ENCODE data around the gene RSPH6A.
"Not testable (repeated sequence)": the region's sequence is repeated elsewhere in the genome, so short reads cannot be mapped to it uniquely, and the experiment has no call there.

RSPH6A gene

DNA sequence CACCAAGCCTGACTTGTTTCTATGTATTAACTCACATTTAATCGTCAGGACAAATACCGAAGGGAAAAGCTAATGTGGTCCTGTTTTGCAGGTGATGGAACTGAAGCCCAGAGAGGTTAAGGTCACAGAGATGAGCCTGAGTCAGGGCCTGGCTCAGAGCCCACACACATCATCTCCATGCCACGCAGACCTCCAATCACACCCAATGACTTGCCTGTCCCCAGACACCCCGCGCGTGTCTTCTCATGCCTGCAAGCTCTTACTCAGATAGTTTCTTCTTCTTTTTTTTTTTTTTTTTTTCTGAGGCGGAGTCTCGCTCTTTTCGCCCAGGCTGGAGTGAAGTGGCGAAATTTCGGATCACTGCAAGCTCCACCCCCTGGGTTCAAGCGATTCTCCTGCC, 62.5 kb downstream of the RSPH6A start:
- Histone ChIP-seq H3K36me3 (ENCODE audit: control insufficient read depth in 2 of 2, insufficient read depth in 2 of 2, low read length in 2 of 2) (no peaks in the 10 kb centered on the region), H3K9ac (ENCODE audit: low read depth in 1 of 2, low read length in 2 of 2) (no peak overlapping the region), H3K27me3 (ENCODE audit: control insufficient read depth in 2 of 2, insufficient read depth in 2 of 2, low read length in 2 of 2) (no peaks in the 10 kb centered on the region), H3K27ac (ENCODE audit: low read depth in 2 of 2, low read length in 2 of 2) (no peak overlapping the region), H3K4me3 (ENCODE audit: low read length in 2 of 2) (no peak overlapping the region), H3K9me3 (ENCODE audit: control insufficient read depth in 2 of 2, low read length in 2 of 2) (no peaks in the 10 kb centered on the region), H3K4me1 (ENCODE audit: control insufficient read depth in 2 of 2, insufficient read depth in 2 of 2, low read length in 2 of 2) (no peaks in the 10 kb centered on the region)

DNA sequence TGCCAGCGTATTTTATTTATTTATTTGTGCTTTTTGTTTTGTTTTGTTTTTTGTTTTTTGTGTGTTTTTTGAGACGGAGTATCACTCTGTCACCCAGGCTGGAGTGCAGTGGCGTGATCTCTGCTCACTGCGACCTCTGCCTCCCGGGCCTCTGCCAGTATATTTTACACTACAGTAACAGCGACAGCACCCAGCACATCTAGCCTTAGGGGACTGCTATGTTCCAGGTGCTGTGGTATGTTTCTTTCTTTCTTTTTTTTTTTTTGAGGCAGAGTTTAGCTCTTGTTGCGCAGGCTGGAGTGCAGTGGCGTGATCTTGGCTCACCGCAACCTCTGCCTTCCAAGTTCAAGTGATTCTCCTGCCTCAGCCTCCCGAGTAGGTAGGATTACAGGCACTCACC, 63.6 kb downstream of the RSPH6A start:
- not testable (repeated sequence) for H3K9me3 ChIP-seq (ENCODE audit: control insufficient read depth in 2 of 2, low read length in 2 of 2); H3K27ac ChIP-seq (ENCODE audit: low read depth in 2 of 2, low read length in 2 of 2); H3K27me3 ChIP-seq (ENCODE audit: control insufficient read depth in 2 of 2, insufficient read depth in 2 of 2, low read length in 2 of 2); H3K4me3 ChIP-seq (ENCODE audit: low read length in 2 of 2); H3K9ac ChIP-seq (ENCODE audit: low read depth in 1 of 2, low read length in 2 of 2); H3K36me3 ChIP-seq (ENCODE audit: control insufficient read depth in 2 of 2, insufficient read depth in 2 of 2, low read length in 2 of 2); H3K4me1 ChIP-seq (ENCODE audit: control insufficient read depth in 2 of 2, insufficient read depth in 2 of 2, low read length in 2 of 2)

- H3K9me3 ChIP-seq (ENCODE audit: control insufficient read depth in 2 of 2, low read length in 2 of 2), result no peaks in the 10 kb centered on the region
- no peak overlapping the region for H3K4me3 ChIP-seq (ENCODE audit: low read length in 2 of 2)
- no peak overlapping the region for H3K9ac ChIP-seq (ENCODE audit: low read depth in 1 of 2, low read length in 2 of 2)
- peaks cover 0 to 4% of the 10 kb centered on the region in 2 donors for H3K27me3 ChIP-seq (ENCODE audit: control insufficient read depth in 2 of 2, insufficient read depth in 2 of 2, low read length in 2 of 2)
- H3K27ac ChIP-seq (ENCODE audit: low read depth in 2 of 2, low read length in 2 of 2), result no peak overlapping the region
- H3K4me1 ChIP-seq (ENCODE audit: control insufficient read depth in 2 of 2, insufficient read depth in 2 of 2, low read length in 2 of 2), result no peaks in the 10 kb centered on the region
- no peaks in the 10 kb centered on the region for H3K36me3 ChIP-seq (ENCODE audit: control insufficient read depth in 2 of 2, insufficient read depth in 2 of 2, low read length in 2 of 2)
Measured at GRCh38 chr19:45747513-45747912, 67.6 kb downstream of the RSPH6A start.

DNA sequence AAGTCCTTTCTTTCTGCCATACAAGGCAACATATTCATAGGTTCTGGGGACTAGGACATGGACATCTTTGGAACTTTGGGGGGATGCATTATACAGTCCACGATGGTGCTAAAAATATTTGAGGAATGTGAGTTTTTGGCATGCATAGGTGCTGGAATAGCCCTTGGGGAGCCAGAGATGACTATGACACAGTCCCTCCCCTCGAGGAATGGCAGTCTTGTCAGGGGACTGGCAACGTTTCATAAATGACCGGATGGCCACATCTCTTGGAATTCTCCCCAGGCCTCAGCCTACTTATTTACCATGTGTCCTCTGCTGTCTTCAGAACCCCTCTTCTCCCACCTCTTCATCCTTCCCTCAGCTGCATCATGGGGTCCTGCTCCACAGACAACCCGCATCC, 68.2 kb downstream of the RSPH6A start:
- no peaks in the 10 kb centered on the region for H3K36me3 ChIP-seq (ENCODE audit: control insufficient read depth in 2 of 2, insufficient read depth in 2 of 2, low read length in 2 of 2)
- no peaks in the 10 kb centered on the region for H3K9me3 ChIP-seq (ENCODE audit: control insufficient read depth in 2 of 2, low read length in 2 of 2)
- H3K27me3 ChIP-seq (ENCODE audit: control insufficient read depth in 2 of 2, insufficient read depth in 2 of 2, low read length in 2 of 2), result peaks cover 0 to 4% of the 10 kb centered on the region in 2 donors
- H3K4me3 ChIP-seq (ENCODE audit: low read length in 2 of 2), result no peak overlapping the region
- no peak overlapping the region for H3K27ac ChIP-seq (ENCODE audit: low read depth in 2 of 2, low read length in 2 of 2)
- no peaks in the 10 kb centered on the region for H3K4me1 ChIP-seq (ENCODE audit: control insufficient read depth in 2 of 2, insufficient read depth in 2 of 2, low read length in 2 of 2)
- H3K9ac ChIP-seq (ENCODE audit: low read depth in 1 of 2, low read length in 2 of 2), result no peak overlapping the region
